ENCODE measurements around the gene DNAL1. TPM values are rescaled to one million over a fixed set of nuclear protein-coding genes. Genes with fewer than 3 reads are reported as not detected.

The DNAL1 gene, protein sequence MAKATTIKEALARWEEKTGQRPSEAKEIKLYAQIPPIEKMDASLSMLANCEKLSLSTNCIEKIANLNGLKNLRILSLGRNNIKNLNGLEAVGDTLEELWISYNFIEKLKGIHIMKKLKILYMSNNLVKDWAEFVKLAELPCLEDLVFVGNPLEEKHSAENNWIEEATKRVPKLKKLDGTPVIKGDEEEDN
- total RNA-seq = 1 to 10 TPM; 8.1 to 8.3 TPM

DNA sequence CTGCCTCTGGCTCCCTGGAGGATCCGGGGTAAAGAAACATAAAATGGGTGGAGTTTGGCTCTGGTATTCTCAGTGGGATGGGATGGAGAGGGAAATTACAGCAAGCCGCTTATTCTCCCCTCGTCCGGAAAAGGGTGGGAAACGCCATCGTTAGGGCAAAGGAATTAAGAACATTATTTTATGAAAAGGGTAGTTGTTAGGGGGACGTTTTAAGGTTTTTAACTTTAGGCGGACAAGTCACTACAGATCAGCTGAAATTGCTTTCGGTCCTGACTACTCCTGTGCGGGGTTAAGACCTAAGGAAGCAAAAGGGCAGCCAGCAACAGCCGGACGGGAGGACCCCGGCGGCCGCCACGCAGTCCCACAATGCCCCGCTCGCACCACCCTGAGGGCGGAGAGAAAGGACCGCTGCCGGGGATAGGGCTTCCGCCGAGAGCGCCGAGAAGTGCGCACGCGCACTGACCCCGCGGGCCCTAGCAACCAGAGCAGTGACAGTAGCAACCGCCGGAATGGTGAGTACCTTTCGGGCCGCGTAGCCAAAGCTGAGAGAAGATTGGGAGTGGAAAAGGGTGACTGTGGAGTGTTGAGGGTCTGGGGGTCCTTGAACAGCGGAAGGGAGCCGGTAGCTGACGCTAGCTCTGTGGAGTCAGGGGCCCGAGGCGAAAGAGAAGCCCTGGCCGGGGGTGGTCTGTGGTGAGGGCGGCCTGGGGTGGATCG is at the start of gene DNAL1:
TSS of gene DNAL1 (plus strand) at position 456 of the 717 bp plus-strand sequence. CDS start at position 510, 54 bp downstream.
- peak within 1 kb of the TSS; percentile 88 for H3K27ac ChIP-seq
- H3K9ac ChIP-seq (ENCODE audit: low read depth in 2 of 2, low read length in 2 of 2) = peak within 1 kb of the TSS; percentile 71 to 87
- peak within 1 kb of the TSS; percentile 83 for H3K4me3 ChIP-seq
- H3K9me3 ChIP-seq = no peaks in the 10 kb centered on the region
- DNase-seq = peak; percentile 94
- TF ChIP-seq, protein P1, sequence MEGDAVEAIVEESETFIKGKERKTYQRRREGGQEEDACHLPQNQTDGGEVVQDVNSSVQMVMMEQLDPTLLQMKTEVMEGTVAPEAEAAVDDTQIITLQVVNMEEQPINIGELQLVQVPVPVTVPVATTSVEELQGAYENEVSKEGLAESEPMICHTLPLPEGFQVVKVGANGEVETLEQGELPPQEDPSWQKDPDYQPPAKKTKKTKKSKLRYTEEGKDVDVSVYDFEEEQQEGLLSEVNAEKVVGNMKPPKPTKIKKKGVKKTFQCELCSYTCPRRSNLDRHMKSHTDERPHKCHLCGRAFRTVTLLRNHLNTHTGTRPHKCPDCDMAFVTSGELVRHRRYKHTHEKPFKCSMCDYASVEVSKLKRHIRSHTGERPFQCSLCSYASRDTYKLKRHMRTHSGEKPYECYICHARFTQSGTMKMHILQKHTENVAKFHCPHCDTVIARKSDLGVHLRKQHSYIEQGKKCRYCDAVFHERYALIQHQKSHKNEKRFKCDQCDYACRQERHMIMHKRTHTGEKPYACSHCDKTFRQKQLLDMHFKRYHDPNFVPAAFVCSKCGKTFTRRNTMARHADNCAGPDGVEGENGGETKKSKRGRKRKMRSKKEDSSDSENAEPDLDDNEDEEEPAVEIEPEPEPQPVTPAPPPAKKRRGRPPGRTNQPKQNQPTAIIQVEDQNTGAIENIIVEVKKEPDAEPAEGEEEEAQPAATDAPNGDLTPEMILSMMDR (IDR thresholded peaks at IDR 0.05) = no peak
- intact Hi-C loops (cut with DNase I) = loop anchor here (10.0 kb wide), 1 partner anchor 70 kb away; the partner anchor contains the start of gene PNMA1
- H3K36me3 ChIP-seq = no peaks in the 10 kb centered on the region
- H3K4me1 ChIP-seq = no peaks in the 10 kb centered on the region
- no peaks in the 10 kb centered on the region for H3K27me3 ChIP-seq

DNA sequence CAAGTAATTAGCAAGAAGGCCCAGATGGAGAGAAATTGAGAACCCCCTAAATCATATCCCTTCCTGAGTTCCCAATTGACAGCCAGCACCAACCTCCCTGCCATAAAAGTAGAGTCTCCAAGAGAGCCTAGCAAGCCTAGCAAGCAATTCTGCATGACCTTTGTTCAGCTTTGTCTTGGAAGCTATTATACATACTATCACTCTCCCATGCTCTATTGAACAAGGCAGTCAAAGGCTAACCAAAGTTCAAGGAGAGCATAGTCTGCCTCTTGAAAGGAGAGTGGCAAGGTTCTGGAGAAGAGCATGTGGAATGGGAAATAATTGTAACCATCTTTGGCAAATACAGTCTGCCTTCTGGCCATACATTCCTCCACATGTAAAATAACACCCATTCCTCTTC is 45.3 kb upstream of the DNAL1 start:
- Histone ChIP-seq H3K27me3 (no peaks in the 10 kb centered on the region), H3K27ac (no peak overlapping the region), H3K4me1 (no peaks in the 10 kb centered on the region), H3K4me3 (no peak overlapping the region), H3K9ac (ENCODE audit: low read depth in 2 of 2, low read length in 2 of 2) (no peak overlapping the region), H3K36me3 (no peaks in the 10 kb centered on the region), H3K9me3 (no peaks in the 10 kb centered on the region)
- peak; percentile 23 for DNase-seq
- intact Hi-C loops (cut with DNase I) = no loop called here
- TF ChIP-seq, protein P1 (IDR thresholded peaks at IDR 0.05) = no peak

DNA sequence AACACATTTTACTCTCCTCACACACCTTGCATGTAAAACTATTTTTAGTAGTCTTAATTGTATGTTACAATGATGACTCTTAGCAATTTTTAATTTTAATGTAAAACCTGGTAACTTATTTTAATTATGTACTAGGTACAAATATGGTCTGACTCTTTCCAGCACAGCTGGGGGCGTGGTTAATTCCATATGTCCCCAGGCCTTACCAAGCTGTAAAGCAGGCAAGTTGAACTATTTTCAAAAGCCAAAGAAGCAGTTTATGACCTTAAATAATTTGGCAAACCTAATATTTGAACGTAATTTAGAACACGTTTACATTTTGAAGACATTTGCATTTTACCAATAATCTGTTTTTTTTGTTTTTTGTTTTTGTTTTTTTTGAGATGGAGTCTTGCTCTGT is 41.8 kb upstream of the DNAL1 start:
- H3K36me3 ChIP-seq = no peaks in the 10 kb centered on the region
- no peaks in the 10 kb centered on the region for H3K27me3 ChIP-seq
- no peaks in the 10 kb centered on the region for H3K9me3 ChIP-seq
- intact Hi-C loops (cut with DNase I) = no loop called here
- no peaks in the 10 kb centered on the region for H3K4me1 ChIP-seq
- no peak overlapping the region for H3K27ac ChIP-seq
- TF ChIP-seq, protein P1 (IDR thresholded peaks at IDR 0.05) = no peak
- H3K9ac ChIP-seq (ENCODE audit: low read depth in 2 of 2, low read length in 2 of 2) = no peak overlapping the region
- no peak for DNase-seq
- no peak overlapping the region for H3K4me3 ChIP-seq

DNA sequence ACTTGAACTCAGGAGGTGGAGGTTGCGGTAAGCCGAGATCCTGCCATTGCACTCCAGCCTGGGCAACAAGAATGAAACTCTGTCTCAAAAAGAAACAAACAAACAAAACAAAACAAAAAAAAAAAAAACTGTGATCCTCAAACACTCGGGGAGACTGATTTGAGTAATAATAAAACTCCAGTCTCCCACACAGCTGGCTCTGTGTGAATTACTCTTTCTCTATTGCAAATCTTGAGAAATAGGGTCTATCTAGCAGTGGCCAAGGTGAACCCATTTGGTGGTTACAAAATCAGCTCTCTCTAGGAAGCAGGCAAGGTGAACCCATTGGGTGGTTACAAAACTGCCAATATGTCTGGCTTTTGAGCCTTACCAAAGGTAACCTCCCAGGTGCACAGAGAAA is 38.5 kb upstream of the DNAL1 start:
- Histone ChIP-seq H3K36me3 (no peaks in the 10 kb centered on the region), H3K4me1 (no peaks in the 10 kb centered on the region), H3K9ac (ENCODE audit: low read depth in 2 of 2, low read length in 2 of 2) (no peak overlapping the region), H3K4me3 (no peak overlapping the region), H3K9me3 (no peaks in the 10 kb centered on the region), H3K27ac (no peak overlapping the region), H3K27me3 (no peaks in the 10 kb centered on the region)
- intact Hi-C loops (cut with DNase I) = no loop called here
- TF ChIP-seq, protein P1 (IDR thresholded peaks at IDR 0.05) = no peak
- DNase-seq = no peak

DNA sequence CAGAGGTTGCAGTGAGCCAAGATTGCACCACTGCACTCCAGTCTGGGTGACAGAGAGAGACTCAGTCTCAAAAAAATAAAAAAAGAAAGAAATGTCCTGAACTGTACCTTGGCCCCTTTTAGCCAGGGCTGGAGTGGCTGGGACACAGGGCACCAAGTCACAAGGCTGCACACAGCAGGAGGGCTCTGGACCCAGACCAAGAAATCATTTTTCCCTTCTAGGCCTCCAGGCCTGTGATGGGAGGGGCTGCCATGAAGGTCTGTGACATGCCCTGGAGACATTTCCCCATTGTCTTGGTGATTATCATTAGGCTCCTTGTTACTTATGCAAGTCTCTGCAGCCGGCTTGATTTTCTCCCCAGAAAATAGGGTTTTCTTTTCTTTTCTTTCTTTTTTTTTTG is 37.5 kb upstream of the DNAL1 start:
- no peak for DNase-seq
- Histone ChIP-seq H3K36me3 (no peaks in the 10 kb centered on the region), H3K27me3 (no peaks in the 10 kb centered on the region), H3K27ac (no peak overlapping the region), H3K4me3 (no peak overlapping the region), H3K4me1 (no peaks in the 10 kb centered on the region), H3K9ac (ENCODE audit: low read depth in 2 of 2, low read length in 2 of 2) (no peak overlapping the region), H3K9me3 (no peaks in the 10 kb centered on the region)
- TF ChIP-seq, protein P1 (IDR thresholded peaks at IDR 0.05) = no peak
- intact Hi-C loops (cut with DNase I) = no loop called here

Measured in colonic mucosa (tissue), 4 donors.